Stimulated activated naive B cell treated with anti-CD40 and anti-IgM and Interleukin-4, amounts not matched to agents 10 μg/mL and 1 μg/mL and 100 μg/mL, for 72 hours (primary cell): Measurements from ENCODE around the gene MPG.

ENCODE experiments used
- ATAC-seq, 2 donors: fragments of 150-1000 bp; cut with Tn5 transposase; replicated peaks; 2 replicates each; pipeline ENCODE4 v1.10.0; 2021; ENCODE audit warnings: moderate library complexity in 1 of 2
- DNase-seq: peaks from one replicate; pipeline ENCODE4 v3.0.0; 2021
- H3K27ac Mint-ChIP-seq: one replicate; pipeline ENCODE4 v1.8.0; 2022; ENCODE audit warnings: mild to moderate bottlenecking, mixed read lengths
- H3K27me3 Mint-ChIP-seq, 2 donors: one replicate each; pipeline ENCODE4 v1.8.0; 2022; ENCODE audit warnings: mixed read lengths in 2 of 2
- H3K36me3 Mint-ChIP-seq, 2 donors: one replicate each; pipeline ENCODE4 v1.8.0; 2022; ENCODE audit warnings: mixed read lengths in 2 of 2, mild to moderate bottlenecking in 1 of 2
- H3K4me1 Mint-ChIP-seq, 2 donors: one replicate each; pipeline ENCODE4 v1.8.0; 2022; ENCODE audit warnings: mixed read lengths in 2 of 2, mild to moderate bottlenecking in 1 of 2
- H3K4me3 Mint-ChIP-seq, 2 donors: one replicate each; pipeline ENCODE4 v1.8.0; 2022; ENCODE audit warnings: mild to moderate bottlenecking in 2 of 2, mixed read lengths in 2 of 2, moderate library complexity in 1 of 2
- H3K9me3 Mint-ChIP-seq, 2 donors: one replicate each; pipeline ENCODE4 v1.8.0; 2022; ENCODE audit warnings: mixed read lengths in 2 of 2, mild to moderate bottlenecking in 1 of 2

Gene MPG

DNA sequence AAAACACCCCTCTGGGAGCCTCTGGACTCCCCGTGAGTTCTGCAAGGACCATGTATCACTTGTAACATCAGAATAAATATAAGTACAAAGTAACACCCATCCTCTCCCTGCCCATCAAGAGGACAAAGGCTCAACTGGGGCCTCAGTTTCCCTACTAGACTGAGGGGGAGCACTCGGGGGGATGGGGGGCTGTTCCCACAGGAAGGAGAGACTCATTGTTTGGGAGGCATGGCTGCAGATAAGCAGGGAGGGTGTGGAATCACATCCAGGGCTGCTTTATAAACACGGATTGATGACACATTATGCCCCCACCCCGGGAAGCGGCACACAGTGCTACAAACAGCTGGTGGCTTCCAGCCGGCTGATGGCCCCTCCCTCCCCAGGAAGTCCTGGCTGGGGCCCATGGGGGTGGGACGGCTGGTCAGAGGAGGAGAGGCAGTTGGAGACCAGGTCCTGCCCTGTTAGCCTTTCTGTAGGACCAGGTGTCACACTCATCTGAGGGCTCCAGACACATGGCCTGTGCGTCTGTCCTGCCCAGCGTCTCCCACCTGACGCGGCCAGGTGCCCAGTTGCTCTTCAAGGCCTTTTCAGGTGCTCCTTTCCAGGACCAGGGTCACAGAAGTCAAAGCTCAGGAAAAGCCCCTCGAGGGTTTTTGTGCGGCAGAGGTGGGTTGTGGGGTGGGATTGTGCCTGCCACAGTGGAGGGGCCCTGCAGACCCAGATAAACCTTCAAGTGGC lies 1.3 kb upstream of the MPG start:
- H3K27ac Mint-ChIP-seq = peak overlapping the region; percentile 85
- H3K9me3 Mint-ChIP-seq = no peaks in the 10 kb centered on the region
- H3K4me1 Mint-ChIP-seq = peaks cover 32 to 44% of the 10 kb centered on the region in 2 donors
- DNase-seq (no peak), ATAC-seq (no peak)
- H3K27me3 Mint-ChIP-seq = peaks cover 19 to 25% of the 10 kb centered on the region in 2 donors
- peaks cover 15 to 16% of the 10 kb centered on the region in 2 donors for H3K36me3 Mint-ChIP-seq
- peak overlapping the region; percentile 84 to 88 for H3K4me3 Mint-ChIP-seq

DNA sequence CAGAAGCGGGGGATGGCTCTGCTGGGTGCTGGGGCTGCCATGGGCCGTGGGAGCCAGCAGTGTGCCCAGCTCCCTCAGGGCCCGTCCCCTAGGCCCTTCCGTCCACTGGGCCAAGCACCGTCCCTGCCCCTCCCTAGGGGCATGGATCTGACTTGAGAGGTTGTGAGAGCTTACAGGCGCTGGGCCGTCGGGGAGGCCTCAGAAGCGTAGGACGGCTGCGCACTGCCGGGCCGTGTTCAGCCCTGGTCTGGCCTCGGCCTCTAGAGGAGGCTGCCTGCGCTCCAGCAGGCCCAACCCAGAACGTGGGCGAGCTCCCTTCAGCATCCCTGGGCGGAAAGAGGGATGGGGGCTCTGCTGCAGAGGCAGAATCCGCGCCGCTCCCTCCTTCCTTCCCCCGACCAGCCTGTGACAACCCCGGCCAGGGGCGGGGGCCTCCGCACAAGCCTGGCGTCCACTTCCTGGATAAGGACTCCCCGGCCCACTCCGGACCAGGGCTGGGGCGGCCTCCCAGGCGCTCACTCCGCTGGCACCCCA lies 685 bp upstream of the MPG start:
- ATAC-seq = peak; percentile 66 to 67
- Mint-ChIP-seq H3K27ac (peak overlapping the region; percentile 85), H3K9me3 (no peaks in the 10 kb centered on the region), H3K4me1 (peaks cover 36 to 48% of the 10 kb centered on the region in 2 donors), H3K4me3 (peak overlapping the region; percentile 84 to 88), H3K27me3 (peaks cover 19 to 25% of the 10 kb centered on the region in 2 donors), H3K36me3 (peaks cover 15 to 16% of the 10 kb centered on the region in 2 donors)
- DNase-seq = peak; percentile 51

DNA sequence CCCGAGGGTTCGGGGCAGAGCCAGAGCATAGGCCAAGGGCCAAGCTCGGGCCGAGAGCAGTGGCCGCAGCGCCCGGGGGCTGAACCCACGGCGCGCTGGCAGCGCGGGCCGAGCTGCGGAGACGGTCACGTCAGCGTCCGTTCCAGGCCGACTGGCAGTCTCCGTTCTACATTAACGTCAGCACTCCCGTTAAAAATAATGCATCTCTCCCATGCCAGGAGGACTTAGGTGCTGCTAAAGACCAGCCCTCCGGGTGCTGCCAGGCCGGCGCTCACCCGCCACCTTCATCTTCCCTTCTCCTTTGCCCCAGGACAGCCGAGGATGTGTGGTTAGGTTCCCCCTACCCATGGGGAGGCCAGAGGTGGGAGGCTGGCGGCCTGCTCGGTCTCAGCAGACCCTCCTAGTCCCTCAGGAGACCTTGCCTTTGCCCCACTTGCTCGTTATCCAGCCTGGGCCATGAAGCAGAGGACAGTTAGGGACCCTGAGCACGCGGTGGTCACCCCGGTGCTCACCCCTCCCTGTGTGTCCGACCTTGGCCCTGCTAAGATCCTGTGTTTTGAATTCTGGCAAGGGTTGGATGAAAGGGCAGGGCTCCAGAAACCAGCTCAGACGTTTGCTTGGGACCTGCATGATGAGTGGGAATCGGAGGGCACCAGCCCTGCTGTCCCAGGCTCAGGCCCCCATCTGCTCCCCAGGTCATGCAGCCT lies 572 bp downstream of the MPG start:
- Mint-ChIP-seq H3K4me1 (peaks cover 41 to 59% of the 10 kb centered on the region in 2 donors), H3K27me3 (peaks cover 13 to 15% of the 10 kb centered on the region in 2 donors), H3K4me3 (peak overlapping the region; percentile 88 to 92), H3K9me3 (no peaks in the 10 kb centered on the region), H3K27ac (peak overlapping the region; percentile 94), H3K36me3 (peaks cover 24 to 26% of the 10 kb centered on the region in 2 donors)
- DNase-seq = no peak
- peak; percentile 40 to 41 for ATAC-seq

DNA sequence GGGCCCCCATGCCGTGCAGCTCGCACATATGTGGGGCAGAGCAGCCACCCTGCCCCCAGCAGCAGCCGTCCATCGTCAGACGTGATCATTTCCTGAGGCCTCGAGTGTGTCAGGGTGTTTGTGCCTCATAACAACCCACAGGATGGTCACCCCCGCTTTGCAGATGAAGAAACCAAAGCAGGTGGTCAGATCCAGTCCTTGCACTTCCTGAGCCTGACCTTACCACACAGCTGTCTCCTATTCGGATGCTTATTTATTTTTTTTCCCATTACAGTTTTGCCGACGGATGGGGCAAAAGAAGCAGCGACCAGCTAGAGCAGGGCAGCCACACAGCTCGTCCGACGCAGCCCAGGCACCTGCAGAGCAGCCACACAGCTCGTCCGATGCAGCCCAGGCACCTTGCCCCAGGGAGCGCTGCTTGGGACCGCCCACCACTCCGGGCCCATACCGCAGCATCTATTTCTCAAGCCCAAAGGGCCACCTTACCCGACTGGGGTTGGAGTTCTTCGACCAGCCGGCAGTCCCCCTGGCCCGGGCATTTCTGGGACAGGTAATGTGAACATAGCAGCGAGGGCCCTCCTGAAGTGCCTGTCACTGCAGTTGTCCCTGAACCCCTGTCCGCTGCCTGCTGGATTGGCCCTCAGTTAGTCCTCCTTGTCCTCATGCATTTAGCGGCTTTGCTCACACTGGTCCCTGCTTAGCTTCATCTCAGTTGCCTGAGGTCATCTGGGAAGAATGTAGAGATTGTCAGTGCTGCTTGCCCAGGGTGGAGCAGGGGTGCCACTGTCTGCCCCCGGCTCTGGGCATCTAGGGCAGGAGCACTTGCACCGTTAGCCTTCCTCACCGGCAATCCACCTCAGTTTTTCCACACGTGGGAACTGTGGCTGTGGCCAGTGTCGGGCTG lies 1.4 kb downstream of the MPG start:
- peaks cover 46 to 67% of the 10 kb centered on the region in 2 donors for H3K4me1 Mint-ChIP-seq

DNA sequence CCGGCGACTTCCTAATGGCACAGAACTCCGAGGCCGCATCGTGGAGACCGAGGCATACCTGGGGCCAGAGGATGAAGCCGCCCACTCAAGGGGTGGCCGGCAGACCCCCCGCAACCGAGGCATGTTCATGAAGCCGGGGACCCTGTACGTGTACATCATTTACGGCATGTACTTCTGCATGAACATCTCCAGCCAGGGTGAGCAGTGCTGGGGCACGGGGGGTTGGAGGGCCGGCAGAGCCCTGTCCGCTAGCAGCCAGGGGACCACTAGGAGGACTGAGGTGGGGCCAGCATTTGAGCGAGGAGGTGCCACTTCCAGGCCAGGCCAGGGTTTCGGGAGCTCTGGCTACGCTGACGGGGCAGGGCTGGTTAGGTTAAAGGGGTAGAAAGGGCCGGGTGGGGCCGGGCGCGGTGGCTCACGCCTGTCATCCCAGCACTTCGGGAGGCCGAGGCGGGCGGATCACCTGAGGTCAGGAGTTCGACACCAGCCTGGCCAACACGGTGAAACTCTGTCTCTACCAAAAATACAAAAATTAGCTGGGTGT lies 5.1 kb downstream of the MPG start:
- ATAC-seq = no peak
- H3K36me3 Mint-ChIP-seq = peaks cover 58% of the 10 kb centered on the region in 2 donors
- no peaks in the 10 kb centered on the region for H3K9me3 Mint-ChIP-seq
- peak overlapping the region in 1 of 2 donors; percentile 51 for H3K4me3 Mint-ChIP-seq
- H3K27me3 Mint-ChIP-seq = no peaks in the 10 kb centered on the region
- peaks cover 51 to 71% of the 10 kb centered on the region in 2 donors for H3K4me1 Mint-ChIP-seq
- no peak for DNase-seq
- peak overlapping the region; percentile 88 for H3K27ac Mint-ChIP-seq

More for the DNA sequence above, 1.4 kb downstream of the MPG start:
- Mint-ChIP-seq H3K27ac (peak overlapping the region; percentile 94), H3K27me3 (peaks cover 6 to 7% of the 10 kb centered on the region in 2 donors), H3K36me3 (peaks cover 31 to 32% of the 10 kb centered on the region in 2 donors), H3K4me3 (peak overlapping the region; percentile 88 to 92), H3K9me3 (no peaks in the 10 kb centered on the region)
- DNase-seq (no peak), ATAC-seq (no peak)

DNA sequence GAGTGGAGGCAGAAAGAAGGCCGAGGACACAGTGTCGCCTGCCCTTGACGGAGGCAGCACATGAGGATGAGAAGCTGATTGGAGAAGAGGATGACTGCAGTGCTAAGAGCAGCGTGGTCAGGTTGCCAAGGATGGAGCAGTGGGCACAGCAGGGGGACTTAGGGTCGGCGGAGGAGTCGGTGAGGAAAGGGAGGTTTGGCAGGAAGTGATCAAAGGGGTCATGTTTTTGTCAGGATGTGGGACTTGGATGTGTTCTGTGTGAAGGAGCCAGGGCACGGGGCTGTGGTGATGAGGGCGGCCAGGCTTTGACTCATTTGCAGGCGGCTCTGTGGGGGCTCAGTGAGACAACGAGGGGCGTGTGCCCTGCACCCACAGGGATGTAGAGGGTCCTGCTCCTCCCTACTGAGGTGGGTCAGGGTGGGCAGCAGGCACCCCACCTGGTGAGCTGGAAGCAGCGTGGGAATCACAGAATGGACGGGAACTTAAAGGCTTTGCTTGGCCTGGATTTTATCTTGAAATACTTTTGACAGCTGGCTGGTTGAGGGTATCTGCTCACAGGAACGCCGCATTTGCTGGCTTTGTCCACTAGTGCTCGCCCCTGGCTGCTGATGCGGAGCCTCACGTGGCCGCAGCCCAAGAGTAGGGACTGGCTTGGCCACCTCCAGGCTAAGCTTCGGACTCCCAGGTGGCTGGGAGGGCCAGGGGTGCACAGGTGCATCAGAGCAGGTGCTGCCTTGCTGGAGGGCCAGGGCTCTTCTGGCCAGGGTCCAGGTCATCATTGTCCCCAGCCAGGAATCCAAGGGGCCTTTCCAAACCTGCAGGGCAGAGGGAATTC lies 6.0 kb downstream of the MPG start:
- peaks cover 46 to 66% of the 10 kb centered on the region in 2 donors for H3K4me1 Mint-ChIP-seq
- peak in 1 of 2 donors; percentile 3 for ATAC-seq
- H3K27me3 Mint-ChIP-seq = no peaks in the 10 kb centered on the region
- H3K27ac Mint-ChIP-seq = peak overlapping the region; percentile 88
- DNase-seq = no peak
- peaks cover 61% of the 10 kb centered on the region in 2 donors for H3K36me3 Mint-ChIP-seq
- H3K4me3 Mint-ChIP-seq = peak overlapping the region; percentile 59 to 66
- no peaks in the 10 kb centered on the region for H3K9me3 Mint-ChIP-seq

DNA sequence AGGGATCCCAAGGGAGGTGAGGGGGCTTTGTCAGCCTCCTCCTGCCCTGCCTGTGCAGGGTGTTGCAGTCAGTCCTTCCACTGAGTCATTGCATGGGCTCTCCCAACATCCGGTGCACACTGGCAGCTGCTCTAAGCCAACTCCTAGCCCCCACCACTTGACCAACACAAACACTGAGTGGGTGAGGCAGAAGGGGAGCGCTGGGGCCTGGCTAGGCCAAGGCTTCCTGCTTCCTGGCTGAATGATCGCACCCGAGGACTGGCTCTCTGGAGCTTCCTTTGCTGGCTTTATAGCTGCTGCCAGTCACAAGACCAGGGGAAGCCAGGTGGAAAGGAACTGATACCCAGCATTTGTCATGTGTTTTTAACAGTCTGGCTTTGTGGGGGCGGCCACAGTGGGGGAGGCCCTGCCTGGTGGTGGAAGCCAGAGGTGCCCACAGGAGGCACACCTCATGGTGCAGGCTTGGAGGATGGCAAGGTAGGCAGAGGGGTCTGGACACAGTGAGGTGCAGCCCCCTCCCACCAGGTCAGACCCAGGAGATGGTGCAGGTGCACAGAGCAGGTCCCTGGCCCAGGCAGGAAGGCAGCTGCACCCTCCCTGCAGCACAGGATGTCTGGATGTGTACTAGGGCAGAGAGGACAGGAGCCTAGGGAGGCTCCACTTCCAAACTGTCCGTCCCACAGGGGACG lies 6.8 kb downstream of the MPG start:
- Mint-ChIP-seq H3K36me3 (peaks cover 55 to 59% of the 10 kb centered on the region in 2 donors), H3K4me3 (peak overlapping the region; percentile 66 to 75)
- peak; percentile 88 to 90 for ATAC-seq

DNA sequence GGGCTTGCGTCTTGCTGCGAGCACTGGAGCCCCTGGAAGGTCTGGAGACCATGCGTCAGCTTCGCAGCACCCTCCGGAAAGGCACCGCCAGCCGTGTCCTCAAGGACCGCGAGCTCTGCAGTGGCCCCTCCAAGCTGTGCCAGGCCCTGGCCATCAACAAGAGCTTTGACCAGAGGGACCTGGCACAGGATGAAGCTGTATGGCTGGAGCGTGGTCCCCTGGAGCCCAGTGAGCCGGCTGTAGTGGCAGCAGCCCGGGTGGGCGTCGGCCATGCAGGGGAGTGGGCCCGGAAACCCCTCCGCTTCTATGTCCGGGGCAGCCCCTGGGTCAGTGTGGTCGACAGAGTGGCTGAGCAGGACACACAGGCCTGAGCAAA lies 7.4 kb downstream of the MPG start:
- peaks cover 56 to 59% of the 10 kb centered on the region in 2 donors for H3K36me3 Mint-ChIP-seq

More for the DNA sequence above, 6.8 kb downstream of the MPG start:
- Mint-ChIP-seq H3K9me3 (no peaks in the 10 kb centered on the region), H3K27me3 (no peaks in the 10 kb centered on the region), H3K4me1 (peaks cover 39 to 57% of the 10 kb centered on the region in 2 donors), H3K27ac (peak overlapping the region; percentile 88)
- peak; percentile 86 for DNase-seq

DNA sequence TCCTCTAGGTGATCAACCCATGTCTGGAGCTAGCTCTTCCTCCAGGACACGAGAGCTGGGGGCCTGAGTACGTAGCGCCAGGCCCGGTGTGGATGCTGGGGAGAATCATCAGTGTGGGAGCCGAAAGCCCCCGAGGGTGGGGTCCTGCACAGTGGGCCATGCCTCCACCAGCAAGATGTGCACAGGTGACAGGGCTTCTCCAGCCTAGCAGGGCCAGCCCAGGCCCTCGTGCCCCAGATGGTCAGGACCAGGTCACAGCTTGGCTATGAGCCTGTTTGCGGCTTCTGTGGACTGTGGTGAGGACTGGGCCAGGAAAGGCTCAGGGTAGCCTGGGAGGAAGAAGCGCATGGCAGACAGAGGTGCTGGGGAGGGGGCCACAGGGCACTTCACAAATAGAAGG lies 7.8 kb downstream of the MPG start:
- Mint-ChIP-seq H3K4me3 (peak overlapping the region in 1 of 2 donors; percentile 19), H3K9me3 (no peaks in the 10 kb centered on the region), H3K27ac (peak overlapping the region; percentile 88), H3K27me3 (no peaks in the 10 kb centered on the region), H3K4me1 (peaks cover 41 to 56% of the 10 kb centered on the region in 2 donors), H3K36me3 (peaks cover 58% of the 10 kb centered on the region in 2 donors)
- no peak for ATAC-seq
- no peak for DNase-seq

More for the DNA sequence above, 7.4 kb downstream of the MPG start:
- ATAC-seq (no peak), DNase-seq (no peak)
- Mint-ChIP-seq H3K4me1 (peaks cover 41 to 56% of the 10 kb centered on the region in 2 donors), H3K27me3 (no peaks in the 10 kb centered on the region), H3K27ac (peak overlapping the region; percentile 88), H3K4me3 (no peak overlapping the region), H3K9me3 (no peaks in the 10 kb centered on the region)

DNA sequence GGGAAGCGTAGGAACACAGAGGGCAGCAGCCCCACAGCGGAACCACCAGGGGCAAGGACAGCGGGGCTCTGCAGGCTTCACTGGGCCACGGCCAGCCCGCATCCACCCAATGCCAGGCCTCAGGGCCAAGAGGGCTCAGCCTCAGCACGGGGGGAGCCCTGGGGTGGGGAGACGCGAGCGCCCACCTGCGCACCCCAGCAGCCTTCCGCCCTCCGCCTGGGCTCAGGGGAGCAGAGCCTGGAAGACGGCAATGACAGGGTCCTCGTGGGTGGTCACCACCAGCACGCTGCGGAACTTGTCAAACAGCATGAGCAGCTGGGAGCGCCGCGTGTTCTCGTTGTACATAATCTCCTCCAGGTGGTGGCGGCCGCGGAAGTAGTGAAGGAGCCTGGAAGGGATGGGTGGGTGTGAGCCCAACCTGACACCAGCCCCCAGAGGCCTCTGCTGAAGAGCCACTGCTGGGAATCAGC lies 8.5 kb downstream of the MPG start:
- Mint-ChIP-seq H3K27ac (peak overlapping the region; percentile 88), H3K36me3 (peaks cover 55% of the 10 kb centered on the region in 2 donors), H3K4me3 (peak overlapping the region in 1 of 2 donors; percentile 19), H3K4me1 (peaks cover 38 to 52% of the 10 kb centered on the region in 2 donors), H3K9me3 (no peaks in the 10 kb centered on the region), H3K27me3 (no peaks in the 10 kb centered on the region)
- ATAC-seq (no peak), DNase-seq (no peak)

DNA sequence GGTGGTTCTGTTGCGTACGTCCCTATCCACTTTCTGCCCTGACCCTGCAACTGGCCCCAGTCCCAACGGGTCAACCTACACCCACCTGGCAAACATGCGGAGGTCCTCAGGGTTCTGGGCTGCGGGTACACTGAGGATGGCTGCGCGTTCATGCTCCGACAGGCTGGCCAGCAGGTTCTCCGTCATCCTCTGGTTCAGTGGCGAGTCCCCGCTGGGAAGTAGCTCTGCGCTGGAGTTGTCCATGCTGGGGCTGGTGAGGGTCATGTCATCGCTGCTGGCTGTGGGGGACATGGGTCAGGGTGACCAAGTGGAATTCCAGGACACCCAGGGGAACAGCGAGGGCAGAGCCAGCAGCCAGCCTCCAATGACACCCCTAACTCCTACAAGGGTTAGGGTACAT lies 10.6 kb downstream of the MPG start:
- Mint-ChIP-seq H3K4me1 (peaks cover 26 to 42% of the 10 kb centered on the region in 2 donors), H3K27me3 (no peaks in the 10 kb centered on the region), H3K27ac (no peak overlapping the region), H3K9me3 (no peaks in the 10 kb centered on the region), H3K4me3 (no peak overlapping the region), H3K36me3 (peaks cover 49 to 51% of the 10 kb centered on the region in 2 donors)
- DNase-seq = no peak
- no peak for ATAC-seq
